Measurements from ENCODE around the gene ATP8B1. TPM values are rescaled to one million over a fixed set of nuclear protein-coding genes. Genes with fewer than 3 reads are reported as not detected.

The ATP8B1 gene
- total and polyA plus RNA-seq, 2 donors (not counting 3 experiments of a cell fraction or from before 2014, with no cell fraction given): 49.3 to 100 TPM

- H3K4me3 ChIP-seq (replicated peaks in 1 of 3; ENCODE audit: insufficient read depth in 1 of 3, low read depth in 1 of 3, low read length in 3 of 3): no peak overlapping the region
- TF ChIP-seq EZH2 (IDR thresholded peaks at IDR 0.05; ENCODE audit: borderline replicate concordance, low read depth, low read length, severe bottlenecking) (no peak), MYC (IDR thresholded peaks at IDR 0.05; ENCODE audit: low read depth, low read length) (no peak), POLR2A (IDR thresholded peaks at IDR 0.05; ENCODE audit: low read depth, low read length) (no peak), GATA2 (IDR thresholded peaks at IDR 0.05; ENCODE audit: insufficient read depth, insufficient read length, low read depth, low read length) (no peak), POLR2AphosphoS5 (IDR thresholded peaks at IDR 0.05; ENCODE audit: insufficient read depth, low read depth, low read length) (no peak), FOS (IDR thresholded peaks at IDR 0.05; ENCODE audit: borderline replicate concordance, insufficient read depth, low read length) (no peak), MAX (IDR thresholded peaks at IDR 0.05; ENCODE audit: insufficient read depth, insufficient read length) (no peak), JUN (IDR thresholded peaks at IDR 0.05; ENCODE audit: borderline replicate concordance, insufficient read depth, insufficient read length, low read depth) (no peak)
- TF ChIP-seq, protein P1, sequence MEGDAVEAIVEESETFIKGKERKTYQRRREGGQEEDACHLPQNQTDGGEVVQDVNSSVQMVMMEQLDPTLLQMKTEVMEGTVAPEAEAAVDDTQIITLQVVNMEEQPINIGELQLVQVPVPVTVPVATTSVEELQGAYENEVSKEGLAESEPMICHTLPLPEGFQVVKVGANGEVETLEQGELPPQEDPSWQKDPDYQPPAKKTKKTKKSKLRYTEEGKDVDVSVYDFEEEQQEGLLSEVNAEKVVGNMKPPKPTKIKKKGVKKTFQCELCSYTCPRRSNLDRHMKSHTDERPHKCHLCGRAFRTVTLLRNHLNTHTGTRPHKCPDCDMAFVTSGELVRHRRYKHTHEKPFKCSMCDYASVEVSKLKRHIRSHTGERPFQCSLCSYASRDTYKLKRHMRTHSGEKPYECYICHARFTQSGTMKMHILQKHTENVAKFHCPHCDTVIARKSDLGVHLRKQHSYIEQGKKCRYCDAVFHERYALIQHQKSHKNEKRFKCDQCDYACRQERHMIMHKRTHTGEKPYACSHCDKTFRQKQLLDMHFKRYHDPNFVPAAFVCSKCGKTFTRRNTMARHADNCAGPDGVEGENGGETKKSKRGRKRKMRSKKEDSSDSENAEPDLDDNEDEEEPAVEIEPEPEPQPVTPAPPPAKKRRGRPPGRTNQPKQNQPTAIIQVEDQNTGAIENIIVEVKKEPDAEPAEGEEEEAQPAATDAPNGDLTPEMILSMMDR (IDR thresholded peaks at IDR 0.05; ENCODE audit: extremely low read depth in 1 of 2, insufficient read depth in 1 of 2, low read depth in 1 of 2, low read length in 2 of 2): no peak
- ChIA-PET CTCF (no interaction called here), POLR2A (no interaction called here)
- FAIRE-seq: no peak
- no peaks in the 10 kb centered on the region for H4K20me1 ChIP-seq (replicated peaks; ENCODE audit: control insufficient read depth, extremely low read depth, insufficient read depth, low read length)
- intact Hi-C loops (cut with micrococcal nuclease): no loop called here
- no peak overlapping the region for H3K9ac ChIP-seq (replicated peaks; ENCODE audit: extremely low read depth, insufficient read depth, low read length)
- H3K9me3 ChIP-seq (replicated peaks; ENCODE audit: control insufficient read depth, insufficient read depth, low read length): no peaks in the 10 kb centered on the region
- H3K79me2 ChIP-seq (ENCODE audit: control insufficient read depth, insufficient read depth, low read length): peaks cover 14% of the 10 kb centered on the region
- no peak overlapping the region for H3K27ac ChIP-seq (ENCODE audit: insufficient read depth, low read depth, low read length)
- H3K9me1 ChIP-seq (replicated peaks; ENCODE audit: control insufficient read depth, extremely low read depth, insufficient read depth, low read length): no peaks in the 10 kb centered on the region
- H3K4me1 ChIP-seq (ENCODE audit: control insufficient read depth, extremely low read depth, insufficient read depth, low read length): peaks cover 9% of the 10 kb centered on the region
- no peaks in the 10 kb centered on the region for H3K27me3 ChIP-seq (ENCODE audit: control insufficient read depth in 2 of 2, insufficient read depth in 2 of 2, low read length in 2 of 2)
- BruUV-seq (replicated peaks): no TSS peak
- dilution Hi-C loops (cut with MboI; ENCODE audit: extremely low pct_ligation_motif_present, low sequenced_read_pairs): no loop called here
- no peak for DNase-seq (ENCODE audit: low read depth, low spot score)
- H2AFZ ChIP-seq (ENCODE audit: low read depth, low read length): no peak overlapping the region
- peaks cover 6 to 31% of the 10 kb centered on the region in 2 experiments for H3K36me3 ChIP-seq (ENCODE audit: control insufficient read depth in 2 of 2, extremely low read depth in 1 of 2, insufficient read depth in 2 of 2, low read length in 2 of 2)
- no peak overlapping the region for H3K4me2 ChIP-seq (ENCODE audit: insufficient read depth, low read length)
These were observed 142.2 kb downstream of the ATP8B1 start for GRCh38 chr18:57660961-57661360.

All from endothelial cell of umbilical vein (primary cell).